Activated CD8-positive, alpha-beta memory T cell treated with anti-CD3 and anti-CD28 coated beads, Interleukin-2, amount 50 U/mL, for 24 hours (primary cell): ENCODE data around the gene BTBD2.
A peak's percentile ranks its signal among the peaks of the same experiment; 100 is the strongest.

Experiments used
- DNase-seq: peaks from one replicate; pipeline ENCODE4 v3.0.0-alpha.2; 2020; ENCODE audit errors: extremely low read depth

The BTBD2 gene

DNA sequence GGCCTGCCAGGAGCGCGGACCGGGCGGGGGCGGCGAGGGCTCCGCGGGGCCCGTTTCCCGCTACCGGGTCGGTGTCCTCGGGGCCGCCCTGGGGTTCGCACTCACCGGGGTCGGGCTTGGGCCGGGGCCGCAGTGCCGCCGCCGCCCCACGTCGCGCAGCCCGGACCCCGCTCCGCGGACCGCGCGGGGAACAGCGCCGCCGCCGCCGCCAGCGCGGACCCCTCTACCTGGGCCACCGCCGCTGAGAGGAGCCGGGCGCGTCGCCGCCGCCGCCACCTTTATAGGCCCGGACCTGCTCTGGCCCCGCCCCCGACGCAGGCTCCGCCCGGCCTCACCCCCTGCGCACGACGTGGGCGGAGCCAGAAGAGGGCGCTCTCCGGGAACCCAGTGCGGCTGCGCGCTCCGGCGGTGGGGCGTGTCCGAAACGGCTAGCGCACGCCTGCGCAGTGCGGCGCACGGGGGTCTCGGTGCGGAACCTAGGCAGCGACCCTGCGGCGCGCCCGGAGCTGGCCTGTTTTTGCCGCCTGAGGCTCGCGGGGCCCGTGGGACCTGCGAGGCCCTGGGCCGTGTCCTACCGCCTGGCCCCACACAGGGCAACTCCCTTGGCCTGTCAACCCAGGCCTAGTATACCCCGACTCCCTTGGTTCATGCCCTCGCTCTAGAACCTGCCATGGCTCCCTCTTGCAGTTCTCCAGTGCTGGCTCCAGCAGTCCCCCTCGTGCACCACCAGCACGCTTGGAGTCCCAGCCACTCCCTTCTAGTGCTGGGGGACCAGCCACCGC is 35.7 kb upstream of the BTBD2 start, which contains the start of gene MKNK2:
MKNK2 (minus strand) TSS at position 254 of the 782 bp plus-strand sequence. CDS start 393 bp downstream, outside the sequence.
- peak; percentile 82 for DNase-seq

DNA sequence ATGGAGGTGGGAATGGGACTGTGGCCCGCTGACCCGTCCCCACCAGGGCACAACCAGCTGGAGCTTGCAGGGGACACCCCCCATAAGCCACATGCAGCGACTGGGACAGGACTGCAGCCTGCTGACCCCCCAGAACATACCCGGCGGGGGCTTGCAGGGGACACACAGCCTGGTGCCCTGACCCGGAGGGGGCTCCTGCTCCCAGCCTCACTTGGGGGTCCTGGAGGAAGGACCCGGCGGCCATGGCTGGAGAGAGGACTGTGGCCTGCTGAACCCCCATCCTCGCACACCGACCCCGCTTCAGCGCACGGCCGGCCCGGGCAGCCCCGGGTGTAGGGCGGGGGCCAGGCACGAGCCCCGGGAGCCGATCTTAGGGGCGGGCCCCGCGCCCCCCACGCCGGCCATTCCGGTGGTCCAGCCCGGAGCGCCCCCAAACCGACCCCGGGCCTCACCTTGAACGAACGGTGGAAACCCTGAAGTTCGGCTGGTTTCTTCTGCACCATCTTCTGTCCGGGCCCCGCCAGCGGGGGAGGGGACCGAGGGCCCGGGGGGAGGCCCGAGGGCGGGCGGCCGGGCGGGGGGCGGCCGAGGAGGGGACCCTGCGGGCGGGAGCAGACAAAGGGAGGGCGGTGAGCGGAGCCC is 35.0 kb upstream of the BTBD2 start:
- no peak for DNase-seq

DNA sequence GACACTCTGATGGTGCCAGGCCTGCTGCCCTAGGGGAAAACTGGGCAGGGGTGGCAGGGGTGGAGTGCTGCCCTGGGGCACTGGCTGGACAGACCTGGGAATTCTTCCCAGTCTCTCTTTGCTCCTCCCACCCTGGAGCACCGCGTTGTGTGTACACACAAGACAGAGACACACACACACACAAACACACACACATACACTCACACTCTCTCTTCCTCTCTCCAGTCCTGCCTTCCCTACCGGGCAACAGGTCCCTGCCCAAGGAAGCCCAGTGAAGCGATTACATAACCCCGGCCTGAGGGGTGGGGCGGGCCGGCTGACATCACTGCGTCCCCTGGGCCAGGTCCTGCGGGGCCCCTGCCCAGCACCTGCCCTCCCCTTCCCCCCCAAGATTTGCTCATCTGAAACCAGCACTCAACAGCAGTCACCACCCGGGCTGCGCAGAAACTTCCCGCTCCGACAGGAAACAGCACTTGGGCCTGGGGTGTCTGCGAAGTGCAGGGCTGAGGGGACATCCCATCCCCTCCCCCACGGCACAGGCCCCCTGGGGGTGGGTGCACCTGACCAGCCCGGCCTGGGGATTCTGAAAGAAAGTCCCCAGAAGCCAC is 34.3 kb upstream of the BTBD2 start:
- no peak for DNase-seq

DNA sequence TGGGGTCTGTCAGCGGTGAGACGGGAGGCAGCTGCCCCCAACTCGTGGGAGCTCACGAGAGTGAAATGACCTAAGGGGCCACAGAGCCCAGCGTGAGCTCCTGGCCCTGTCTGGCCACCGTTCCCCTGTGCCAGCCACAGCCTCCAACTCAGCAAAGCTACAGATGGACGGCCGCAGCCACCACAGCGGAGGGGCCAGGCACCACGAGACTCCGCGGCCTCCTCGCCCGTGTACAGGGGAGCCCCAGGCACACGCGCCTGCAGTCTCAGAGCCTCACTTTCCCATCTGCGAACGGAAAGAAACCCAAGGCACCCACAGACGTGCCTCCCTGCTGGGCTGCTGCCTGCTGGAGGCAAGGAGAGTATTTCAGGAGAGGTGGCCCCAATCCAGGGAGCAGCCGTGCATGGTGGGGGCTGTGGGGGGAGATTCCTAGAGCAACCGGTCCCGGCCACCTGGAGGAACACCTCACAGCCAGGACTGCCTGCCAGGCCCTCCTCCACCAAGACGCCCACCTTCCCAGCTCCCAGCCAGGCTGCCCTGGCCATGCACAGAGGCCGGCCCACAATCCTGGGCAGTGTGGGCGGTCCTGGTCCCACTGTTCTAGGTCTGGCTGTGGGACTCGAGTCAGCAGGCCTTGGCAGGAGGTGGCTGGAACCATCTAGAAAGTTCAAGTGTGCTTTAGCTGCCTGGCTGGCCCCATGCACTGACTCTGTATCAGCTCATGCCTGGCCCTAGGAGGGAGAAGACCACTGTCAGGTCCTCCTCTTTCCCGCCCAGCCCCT is 33.6 kb upstream of the BTBD2 start:
- DNase-seq, result no peak

DNA sequence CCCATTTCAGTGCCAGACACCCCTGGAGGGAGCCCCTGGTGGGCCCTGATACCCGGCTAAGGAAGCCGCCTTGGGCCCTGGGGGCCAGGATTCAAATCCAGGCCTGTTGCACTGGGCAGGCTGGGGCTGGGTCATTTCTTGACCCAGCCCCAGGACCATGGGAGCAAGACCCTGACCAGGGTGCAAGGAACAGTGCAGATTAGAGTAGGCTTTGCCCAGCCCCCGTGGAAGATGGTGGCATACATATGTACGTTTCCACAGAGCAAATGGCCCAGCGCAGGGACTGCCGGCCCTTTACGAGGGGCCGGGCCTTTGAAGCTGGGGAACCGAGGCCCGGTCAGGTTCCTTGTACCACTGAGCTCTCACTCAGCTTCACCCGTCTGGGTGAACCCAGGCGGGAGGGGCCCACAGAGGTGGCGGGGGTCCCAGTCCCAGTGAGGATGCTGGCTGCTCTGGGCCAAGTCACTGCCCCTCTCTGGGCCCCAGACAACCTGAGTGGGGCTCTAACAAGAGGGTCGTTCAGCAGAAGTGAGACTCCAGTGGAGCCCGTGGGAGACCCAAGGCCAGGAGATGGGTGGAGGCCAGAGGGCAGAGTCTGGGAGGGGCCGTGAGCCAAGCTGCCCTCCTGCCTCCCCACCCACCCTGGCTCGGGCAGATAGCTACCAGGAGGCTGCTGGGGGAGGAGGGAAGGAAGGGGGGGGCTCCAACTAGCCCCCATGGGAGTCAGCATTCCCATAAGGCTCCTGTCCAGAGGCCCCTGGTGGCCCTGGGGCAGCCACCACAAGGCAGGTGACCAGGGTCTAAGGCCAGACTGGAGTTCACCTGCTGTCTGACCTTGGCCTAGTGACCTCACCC is 32.8 kb upstream of the BTBD2 start:
- no peak for DNase-seq

DNA sequence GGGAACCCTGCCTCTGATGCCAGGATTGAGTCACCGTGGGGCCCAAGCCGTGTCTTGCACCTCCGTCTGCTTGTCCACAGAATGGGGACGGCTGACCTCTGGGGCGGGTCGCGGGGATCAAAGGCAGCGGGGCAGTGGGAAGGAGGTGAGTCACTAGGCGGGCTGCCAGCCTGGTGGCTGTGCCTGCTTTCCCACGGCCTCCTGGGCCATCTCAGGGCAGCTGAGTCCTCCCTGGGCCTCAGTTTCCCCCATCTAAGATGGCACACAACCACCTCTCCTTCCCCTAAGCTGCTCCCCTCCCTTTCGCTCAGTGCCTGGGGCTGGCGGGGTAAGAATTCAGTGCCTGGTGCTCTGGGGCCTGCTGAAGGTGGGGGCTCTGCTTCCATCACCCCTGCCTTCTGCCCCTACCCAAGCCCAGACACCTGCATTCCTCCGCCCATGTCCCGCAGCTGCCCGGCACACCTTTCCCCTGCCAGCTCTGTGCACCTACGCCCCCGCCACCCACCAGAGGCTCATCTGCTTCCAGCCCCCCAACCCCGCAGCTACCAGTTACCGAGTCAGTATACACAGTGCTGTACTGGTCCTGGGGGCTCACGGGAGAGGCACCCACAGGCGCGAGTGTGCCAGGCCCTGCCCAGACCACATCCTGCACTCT is 32.1 kb upstream of the BTBD2 start:
- DNase-seq, result no peak

DNA sequence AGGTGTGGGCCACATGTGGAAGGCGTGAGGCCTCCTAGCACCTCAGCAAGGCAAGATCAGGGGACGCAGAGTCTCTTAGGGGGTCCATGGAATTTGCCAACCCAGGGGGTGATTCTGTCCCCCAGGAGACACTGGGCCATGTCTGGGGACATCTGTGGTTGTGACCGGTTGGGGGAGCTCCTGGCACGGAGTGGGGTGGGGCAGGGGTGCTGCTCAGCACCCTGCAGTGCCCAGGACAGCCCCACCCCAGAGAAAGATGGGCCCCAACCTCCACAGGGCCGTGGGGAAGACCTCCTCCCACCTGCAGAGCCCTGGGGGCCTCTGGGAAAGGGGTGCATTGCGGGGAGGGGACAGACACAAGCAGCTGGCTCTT is 31.5 kb upstream of the BTBD2 start:
- no peak for DNase-seq

DNA sequence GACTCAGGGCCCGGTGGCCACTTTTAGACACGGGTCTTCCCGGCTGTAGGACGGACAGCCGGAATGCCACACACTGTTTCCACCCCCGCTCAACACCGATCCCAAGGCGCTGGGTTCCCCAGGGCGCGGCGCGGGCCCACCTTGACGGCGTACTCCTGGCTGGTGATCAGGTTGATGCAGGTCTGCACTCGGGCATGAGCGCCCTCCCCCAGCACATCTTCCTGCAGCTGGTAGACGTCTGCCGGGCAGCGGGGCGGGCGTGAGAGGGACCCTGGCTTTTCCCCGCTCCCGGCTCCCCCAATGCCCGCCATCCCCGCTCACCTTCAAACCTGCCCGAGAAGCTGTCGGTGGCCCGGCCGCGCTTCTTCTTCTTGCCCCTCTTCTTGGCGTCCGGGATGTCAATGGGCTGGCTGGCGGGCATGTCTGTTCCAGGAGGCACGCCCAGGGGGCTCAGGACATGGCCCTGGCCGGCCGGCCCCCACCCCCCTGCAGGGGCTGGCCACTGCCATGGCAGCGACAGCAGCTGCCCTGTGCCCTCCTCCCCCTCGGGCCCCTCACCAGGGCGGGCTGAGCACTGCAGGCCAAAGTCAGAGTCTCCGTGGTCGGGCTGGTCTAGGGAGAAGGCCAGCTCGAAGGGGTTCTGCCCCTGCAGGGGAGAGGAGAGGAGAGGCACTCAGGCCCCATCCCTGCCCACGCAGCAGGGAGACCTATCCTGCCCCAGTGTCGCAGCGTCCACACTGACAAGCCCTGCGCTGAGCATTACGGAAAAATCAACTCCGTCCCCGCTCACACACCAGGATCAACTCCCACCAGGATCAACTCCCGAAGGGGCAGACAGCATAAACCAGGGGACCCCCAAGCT is 30.8 kb upstream of the BTBD2 start:
- DNase-seq, result no peak

DNA sequence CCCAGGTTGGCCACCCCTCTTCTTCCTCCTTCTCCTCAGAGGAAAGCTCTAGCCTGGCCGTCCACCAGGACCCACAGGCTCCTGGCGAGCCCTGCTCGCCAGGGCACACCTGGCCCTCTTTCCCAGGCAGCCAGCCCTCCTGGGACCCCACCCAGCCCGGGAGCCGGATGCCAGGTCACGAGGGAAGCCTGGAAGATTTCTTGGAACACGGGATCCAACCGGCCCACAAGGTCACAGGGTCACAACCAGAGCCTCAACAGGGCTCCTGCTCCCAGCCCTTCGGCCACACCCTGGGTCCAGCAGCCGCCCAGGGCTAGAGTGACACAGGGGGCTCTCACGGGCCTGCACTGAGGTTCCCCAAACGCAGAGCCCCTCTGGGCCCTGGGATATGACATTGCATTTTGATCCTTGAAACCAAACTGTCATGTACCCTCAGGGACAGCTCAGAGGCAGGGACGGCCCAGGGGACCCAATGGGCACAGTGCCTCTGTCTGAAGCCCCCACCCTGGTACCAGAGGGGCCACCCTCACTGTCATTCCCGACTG is 30.1 kb upstream of the BTBD2 start:
- no peak for DNase-seq

DNA sequence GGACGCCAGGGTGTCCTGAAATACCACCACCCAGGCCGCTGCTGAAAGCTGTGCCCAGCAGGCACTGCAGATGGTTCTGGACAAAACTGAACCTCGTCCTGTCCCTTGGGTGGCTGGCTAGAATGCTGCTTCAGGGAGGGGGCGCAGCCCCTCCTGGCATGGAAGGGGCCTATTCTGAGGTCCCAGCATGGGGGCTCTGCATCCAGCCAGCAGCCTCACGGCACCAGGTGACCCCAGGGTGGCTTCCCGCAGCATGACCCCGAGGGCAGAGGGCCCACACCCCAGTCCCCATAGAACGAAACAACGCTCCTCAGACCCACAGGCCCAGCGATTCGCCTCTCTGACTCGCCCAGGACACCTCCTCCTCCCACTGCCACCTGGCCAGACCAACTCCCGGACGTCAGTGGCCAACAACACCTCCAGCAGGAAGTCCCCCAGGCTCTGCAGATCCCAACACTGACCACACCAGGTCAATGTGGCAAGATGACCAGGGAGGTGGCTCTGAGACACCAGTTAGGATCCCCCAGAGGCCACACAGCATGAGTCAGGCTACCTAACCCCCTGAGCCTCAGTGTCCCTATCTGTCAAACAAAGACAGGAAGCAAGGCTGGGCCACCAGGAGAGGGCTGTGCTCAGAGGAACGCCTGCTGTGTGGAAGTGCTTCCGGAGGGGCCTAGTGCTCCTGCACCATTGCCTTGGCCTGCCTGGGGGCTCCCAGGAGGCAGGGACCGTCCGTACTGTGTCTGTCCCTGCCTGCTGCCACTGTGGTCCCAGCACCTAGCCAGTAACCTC is 29.4 kb upstream of the BTBD2 start:
- no peak for DNase-seq

DNA sequence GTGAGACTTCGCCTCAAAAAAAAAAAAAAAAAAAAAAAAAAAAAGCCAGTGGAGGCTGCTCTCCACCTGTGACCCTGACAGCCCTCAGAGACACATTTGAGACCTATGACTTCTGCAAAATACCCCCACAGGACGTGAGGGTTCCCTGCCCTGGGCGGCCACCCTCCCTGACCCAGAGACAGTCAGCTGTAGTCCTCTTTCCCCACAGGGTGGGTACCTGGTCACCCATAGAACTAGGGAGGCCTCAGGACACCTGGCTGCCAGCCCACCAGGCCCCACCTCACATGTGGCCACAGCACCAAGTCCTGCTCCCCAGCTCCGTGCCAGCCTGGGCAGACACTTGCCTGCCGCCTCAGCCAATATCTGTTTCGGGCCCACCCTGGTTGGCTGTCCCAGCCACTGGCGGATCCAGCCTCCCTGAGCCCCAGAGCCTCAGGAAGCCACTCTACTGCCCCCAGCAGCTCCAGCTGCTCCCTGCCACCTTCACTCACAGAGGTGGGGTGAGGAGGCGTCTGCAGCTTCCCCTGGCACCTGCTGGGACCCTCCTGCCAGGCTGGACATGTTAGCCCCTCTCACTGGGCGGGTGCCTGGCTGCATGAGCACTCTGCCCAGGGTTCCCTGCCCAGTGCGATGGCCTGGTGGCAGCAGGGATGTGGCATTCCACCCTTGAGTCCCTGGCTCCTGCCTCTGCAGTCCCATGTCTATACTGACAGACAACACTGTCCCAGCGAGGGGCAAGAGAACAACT is 28.6 kb upstream of the BTBD2 start:
- no peak for DNase-seq

DNA sequence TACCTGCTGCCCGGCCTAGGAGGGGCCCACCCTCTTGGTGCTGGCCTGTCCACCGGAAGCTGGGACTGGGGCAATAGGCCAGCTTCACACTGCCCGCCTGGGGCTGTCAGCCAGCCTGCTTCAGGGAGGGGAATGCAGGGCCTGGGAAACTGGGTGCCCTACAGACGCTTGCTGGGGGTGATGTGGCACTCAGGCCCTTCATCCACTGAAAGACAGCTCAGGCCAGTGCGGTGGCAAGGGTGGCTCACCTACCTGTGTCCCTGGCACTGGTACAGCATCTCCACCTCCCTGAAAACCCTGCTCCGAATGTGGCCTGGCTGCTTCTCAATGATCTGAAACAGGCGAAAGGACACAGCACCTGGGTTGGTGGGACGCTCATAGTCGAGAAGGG is 27.7 kb upstream of the BTBD2 start:
- DNase-seq, result no peak

DNA sequence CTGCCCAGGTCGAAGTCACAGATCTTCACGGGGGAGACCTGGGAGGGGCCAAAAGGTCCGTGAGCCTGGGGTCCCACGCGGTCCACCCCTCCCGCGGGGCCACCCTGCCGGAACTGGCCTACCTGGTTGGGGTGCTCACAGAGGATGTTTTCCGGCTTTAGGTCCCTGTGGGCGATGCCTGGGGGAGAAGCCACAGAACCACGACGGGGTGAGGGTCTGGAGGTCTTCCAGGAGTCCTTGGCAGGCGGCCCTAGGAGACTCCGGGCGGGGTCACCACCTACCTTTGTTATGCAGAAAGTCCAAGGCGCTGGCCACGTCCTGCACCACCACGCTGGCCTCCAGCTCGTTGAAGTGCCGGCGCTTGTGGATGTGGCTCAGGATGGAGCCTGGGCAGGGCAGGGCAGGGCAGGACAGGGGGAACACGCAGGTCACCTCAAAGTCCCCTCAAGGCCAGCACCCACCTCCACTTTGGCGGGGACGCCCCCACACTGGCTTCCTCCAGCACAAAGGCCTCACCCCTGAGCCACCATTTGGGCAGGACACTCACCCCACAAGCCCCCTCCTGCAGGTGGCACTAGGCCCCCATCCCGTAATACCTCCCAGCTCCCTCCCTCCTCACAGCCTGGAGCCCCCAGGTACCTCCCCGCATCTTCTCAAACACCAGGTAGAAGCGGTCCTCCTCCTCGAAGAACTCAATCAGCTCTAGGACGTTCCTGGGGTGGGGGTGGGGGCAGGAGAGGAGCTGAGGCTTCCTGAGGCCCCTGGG is 27.2 kb upstream of the BTBD2 start:
- no peak for DNase-seq

DNA sequence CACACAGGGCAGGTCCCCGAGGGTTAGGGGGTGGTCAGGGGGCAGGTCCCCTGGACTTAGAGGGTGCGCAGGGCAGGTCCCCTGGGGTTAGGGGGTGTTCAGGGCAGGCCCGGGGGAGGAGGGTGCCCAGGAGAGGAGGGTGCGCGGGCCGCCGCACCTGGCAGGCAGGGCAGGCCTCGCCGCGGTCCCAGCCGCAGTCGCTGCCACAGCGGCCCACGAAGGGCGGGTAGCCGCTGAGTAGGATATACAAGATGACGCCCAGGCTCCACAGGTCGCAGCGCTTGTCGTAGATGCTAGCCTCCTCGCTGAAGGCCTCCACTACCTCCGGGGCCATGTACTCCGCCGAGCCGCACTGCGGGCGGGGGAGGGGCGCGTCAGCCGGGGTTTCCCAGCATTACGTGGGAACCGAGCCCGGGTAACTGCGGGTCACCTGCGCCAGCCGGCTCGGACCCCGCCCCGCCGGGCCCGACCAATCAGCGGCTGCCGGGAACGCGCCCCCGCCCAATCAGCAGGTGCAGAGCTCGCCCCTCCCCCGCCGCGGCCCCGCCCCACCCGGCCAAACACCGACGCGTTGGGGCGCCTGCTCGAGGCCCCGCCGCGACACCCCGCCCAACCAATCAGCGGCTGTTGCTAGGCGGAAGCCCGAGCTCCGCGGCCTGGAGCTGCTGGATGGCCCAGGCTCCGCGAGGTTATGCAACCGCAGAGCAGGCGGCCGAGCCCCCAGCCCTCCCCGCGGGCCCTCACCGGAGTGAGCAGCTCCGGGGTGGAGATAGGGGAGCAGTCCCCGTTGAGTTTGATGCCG is 26.4 kb upstream of the BTBD2 start:
- peak; percentile 96 for DNase-seq

DNA sequence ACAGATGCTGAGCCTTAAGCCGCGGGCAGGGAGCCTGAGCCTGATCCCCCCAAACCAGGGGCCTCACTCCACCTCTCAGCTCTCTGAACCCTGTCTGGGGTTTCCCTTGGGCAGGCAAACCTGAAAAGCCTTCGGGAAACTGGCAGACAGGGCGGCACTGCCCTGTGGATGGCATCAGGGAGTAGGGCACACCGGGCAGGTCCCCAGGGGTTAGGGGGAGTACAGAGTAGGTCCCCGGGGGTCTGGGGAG is 25.8 kb upstream of the BTBD2 start:
- no peak for DNase-seq

DNA sequence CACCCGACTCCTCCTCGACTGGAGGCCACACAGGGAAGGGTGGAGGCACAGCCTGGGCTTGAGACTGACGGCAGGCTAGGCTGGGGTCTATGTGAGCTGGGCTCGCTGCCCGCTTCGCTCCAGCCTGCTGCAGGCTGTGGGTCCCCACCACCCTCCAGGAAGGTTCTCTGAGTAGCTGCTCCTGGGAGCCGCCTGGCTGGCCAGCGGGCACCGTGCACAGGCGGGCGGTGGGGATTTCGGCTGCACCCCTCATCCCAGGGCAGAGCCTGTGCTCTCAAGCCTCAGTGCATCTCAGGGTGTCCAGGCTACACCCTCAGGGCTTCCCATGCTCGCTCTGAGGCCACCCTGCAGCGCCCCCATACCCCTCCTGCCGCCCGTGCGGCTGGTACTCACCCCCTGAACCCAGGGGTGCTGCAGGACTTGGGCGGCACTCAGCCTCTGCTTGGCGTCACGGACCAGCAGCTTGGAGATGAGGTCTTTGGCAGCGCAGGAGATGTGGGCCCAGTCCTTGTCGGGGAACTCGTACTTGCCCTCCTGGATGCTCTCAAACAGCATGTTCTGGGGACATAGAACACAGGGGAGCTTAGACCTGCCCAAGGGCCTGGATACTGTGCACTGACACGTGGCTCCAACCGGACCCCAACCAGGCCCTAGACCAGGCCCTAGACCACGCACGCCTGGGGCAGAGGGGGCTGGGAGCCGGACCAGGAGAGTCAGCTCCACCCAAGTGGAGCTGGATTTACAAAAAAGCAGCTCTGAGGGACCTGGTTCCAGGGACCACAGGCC is 25.3 kb upstream of the BTBD2 start:
- DNase-seq, result no peak
